T-helper 1 cell treated with Interleukin-12 subunit alpha and Interleukin-12 subunit beta and Interleukin-4 antibody, amounts not matched to agents 30 μg/mL and 1 μg/mL, for 36 hours (primary cell): ENCODE data around the gene ABCC3.
"Not testable (repeated sequence)": the region's sequence is repeated elsewhere in the genome, so short reads cannot be mapped to it uniquely, and the experiment has no call there.

Experiments
- H3K27ac Mint-ChIP-seq: one replicate; pipeline ENCODE4 v1.8.0; 2021; ENCODE audit warnings: mild to moderate bottlenecking, mixed read lengths
- H3K27me3 Mint-ChIP-seq: one replicate; pipeline ENCODE4 v1.8.0; 2021; ENCODE audit warnings: low read depth, mixed read lengths
- H3K36me3 Mint-ChIP-seq: one replicate; pipeline ENCODE4 v1.8.0; 2021; ENCODE audit warnings: low read depth, mixed read lengths
- H3K4me1 Mint-ChIP-seq: one replicate; pipeline ENCODE4 v1.8.0; 2021; ENCODE audit warnings: low read depth, mixed read lengths
- H3K4me3 Mint-ChIP-seq: one replicate; pipeline ENCODE4 v1.8.0; 2021; ENCODE audit warnings: mild to moderate bottlenecking, moderate library complexity, mixed read lengths
- H3K9me3 Mint-ChIP-seq: one replicate; pipeline ENCODE4 v1.8.0; 2021; ENCODE audit warnings: mixed read lengths

Gene ABCC3

DNA sequence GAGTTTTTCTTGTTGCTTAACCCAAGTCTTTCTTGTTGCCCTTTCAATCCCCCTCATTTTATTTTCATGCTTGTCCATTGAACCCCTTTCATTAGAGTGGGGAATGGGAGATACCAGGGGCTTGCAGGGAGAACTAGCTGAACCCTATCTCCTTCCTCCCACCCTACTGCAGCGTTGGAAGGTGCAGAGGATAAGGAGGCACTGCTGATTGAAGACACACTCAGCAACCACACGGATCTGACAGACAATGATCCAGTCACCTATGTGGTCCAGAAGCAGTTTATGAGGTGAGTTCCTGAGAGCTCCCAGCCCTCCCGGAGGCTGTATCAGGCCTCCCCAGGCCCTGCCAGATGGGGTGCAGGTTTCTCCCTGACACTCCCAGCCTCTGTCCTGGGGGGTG, 40.5 kb downstream of the ABCC3 start:
- no peak overlapping the region for H3K4me3 Mint-ChIP-seq
- H3K27me3 Mint-ChIP-seq, result peaks cover 9% of the 10 kb centered on the region
- no peaks in the 10 kb centered on the region for H3K9me3 Mint-ChIP-seq
- no peaks in the 10 kb centered on the region for H3K36me3 Mint-ChIP-seq
- no peak overlapping the region for H3K27ac Mint-ChIP-seq
- H3K4me1 Mint-ChIP-seq, result no peaks in the 10 kb centered on the region

- Mint-ChIP-seq H3K4me1 (peaks cover 2% of the 10 kb centered on the region), H3K27me3 (peaks cover 13% of the 10 kb centered on the region)
Measured at GRCh38 chr17:50675627-50676026, 40.9 kb downstream of the ABCC3 start.

GRCh38 chr17:50676065-50676975, 41.6 kb downstream of the ABCC3 start:
- no peak overlapping the region for H3K4me3 Mint-ChIP-seq
- peaks cover 18% of the 10 kb centered on the region for H3K27me3 Mint-ChIP-seq
- H3K9me3 Mint-ChIP-seq, result no peaks in the 10 kb centered on the region
- peaks cover 5% of the 10 kb centered on the region for H3K4me1 Mint-ChIP-seq
- no peak overlapping the region for H3K27ac Mint-ChIP-seq
- H3K36me3 Mint-ChIP-seq, result no peaks in the 10 kb centered on the region

More at GRCh38 chr17:50675627-50676026, 40.9 kb downstream of the ABCC3 start:
- H3K4me3 Mint-ChIP-seq, result no peak overlapping the region
- no peak overlapping the region for H3K27ac Mint-ChIP-seq
- no peaks in the 10 kb centered on the region for H3K36me3 Mint-ChIP-seq
- no peaks in the 10 kb centered on the region for H3K9me3 Mint-ChIP-seq

DNA sequence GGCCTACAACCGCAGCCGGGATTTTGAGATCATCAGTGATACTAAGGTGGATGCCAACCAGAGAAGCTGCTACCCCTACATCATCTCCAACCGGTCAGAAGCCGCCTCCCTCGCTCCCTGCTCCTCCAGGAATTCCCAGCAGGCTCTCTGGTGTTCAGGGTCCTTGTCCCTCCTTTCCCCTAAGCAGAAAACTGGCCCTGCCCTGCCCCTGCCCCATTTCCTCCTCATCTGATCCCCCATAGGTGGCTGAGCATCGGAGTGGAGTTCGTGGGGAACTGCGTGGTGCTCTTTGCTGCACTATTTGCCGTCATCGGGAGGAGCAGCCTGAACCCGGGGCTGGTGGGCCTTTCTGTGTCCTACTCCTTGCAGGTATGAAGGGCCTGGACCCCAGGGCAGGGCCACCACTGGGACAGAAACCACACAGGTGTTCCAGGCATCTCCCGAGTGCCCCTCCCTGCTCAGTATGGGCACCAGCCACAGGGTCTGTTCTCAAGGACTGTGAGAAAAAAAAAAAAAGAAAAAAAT, 43.2 kb downstream of the ABCC3 start:
- Mint-ChIP-seq H3K27me3 (peaks cover 32% of the 10 kb centered on the region), H3K4me1 (peaks cover 7% of the 10 kb centered on the region), H3K36me3 (no peaks in the 10 kb centered on the region), H3K4me3 (no peak overlapping the region), H3K27ac (no peak overlapping the region), H3K9me3 (no peaks in the 10 kb centered on the region)

DNA sequence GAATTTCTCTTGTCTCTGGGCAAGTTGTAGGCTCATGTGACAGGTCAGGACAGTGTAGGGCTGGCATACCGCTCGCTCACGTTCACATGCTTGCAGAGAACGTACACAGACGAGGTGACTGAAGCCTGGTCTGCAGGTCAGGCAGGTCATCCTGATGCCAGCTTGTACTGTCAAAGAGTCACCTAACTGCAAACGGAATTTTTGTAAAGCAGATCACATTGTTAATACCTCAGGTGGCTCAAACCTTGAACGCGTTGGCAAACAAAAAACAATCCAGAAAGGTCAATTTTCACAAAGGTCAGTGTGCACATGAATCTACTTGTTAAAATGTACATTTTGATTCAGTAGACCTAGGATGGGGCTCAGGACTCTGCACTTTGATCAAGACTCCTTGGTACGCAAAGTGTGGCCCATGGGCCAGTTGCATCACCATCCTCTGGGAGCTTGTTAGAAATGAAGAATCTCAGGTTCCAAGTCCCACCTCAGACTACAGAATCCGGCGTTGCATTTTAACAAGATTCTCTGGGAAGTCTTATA, 44.4 kb downstream of the ABCC3 start:
- no peaks in the 10 kb centered on the region for H3K9me3 Mint-ChIP-seq
- H3K36me3 Mint-ChIP-seq, result no peaks in the 10 kb centered on the region

DNA sequence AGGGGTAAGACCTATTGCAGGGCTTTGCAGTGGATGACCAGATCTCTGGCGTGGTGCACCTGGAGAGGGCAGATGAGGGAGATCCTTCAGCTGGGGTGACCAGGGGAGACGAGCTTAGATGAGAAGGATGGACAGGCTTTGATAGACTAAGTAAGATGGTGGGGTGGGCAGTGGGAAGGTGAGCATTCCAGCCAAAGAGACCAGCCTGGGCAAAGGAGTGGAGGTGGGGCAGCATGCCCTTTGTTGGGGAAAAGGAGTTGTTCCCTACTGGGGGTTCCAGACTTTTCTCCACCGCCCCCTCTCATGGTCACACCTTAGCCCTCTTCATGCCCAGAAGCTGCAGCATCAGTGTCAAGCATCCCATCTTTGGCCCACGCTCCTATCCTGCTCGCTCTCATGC, 45.4 kb downstream of the ABCC3 start:
- Mint-ChIP-seq H3K4me1 (peaks cover 7% of the 10 kb centered on the region), H3K27me3 (peaks cover 32% of the 10 kb centered on the region), H3K27ac (no peak overlapping the region), H3K9me3 (no peaks in the 10 kb centered on the region), H3K4me3 (no peak overlapping the region), H3K36me3 (no peaks in the 10 kb centered on the region)

More for the DNA sequence above, 44.4 kb downstream of the ABCC3 start:
- Mint-ChIP-seq H3K27me3 (peaks cover 32% of the 10 kb centered on the region), H3K4me1 (peaks cover 7% of the 10 kb centered on the region), H3K4me3 (no peak overlapping the region), H3K27ac (no peak overlapping the region)

DNA sequence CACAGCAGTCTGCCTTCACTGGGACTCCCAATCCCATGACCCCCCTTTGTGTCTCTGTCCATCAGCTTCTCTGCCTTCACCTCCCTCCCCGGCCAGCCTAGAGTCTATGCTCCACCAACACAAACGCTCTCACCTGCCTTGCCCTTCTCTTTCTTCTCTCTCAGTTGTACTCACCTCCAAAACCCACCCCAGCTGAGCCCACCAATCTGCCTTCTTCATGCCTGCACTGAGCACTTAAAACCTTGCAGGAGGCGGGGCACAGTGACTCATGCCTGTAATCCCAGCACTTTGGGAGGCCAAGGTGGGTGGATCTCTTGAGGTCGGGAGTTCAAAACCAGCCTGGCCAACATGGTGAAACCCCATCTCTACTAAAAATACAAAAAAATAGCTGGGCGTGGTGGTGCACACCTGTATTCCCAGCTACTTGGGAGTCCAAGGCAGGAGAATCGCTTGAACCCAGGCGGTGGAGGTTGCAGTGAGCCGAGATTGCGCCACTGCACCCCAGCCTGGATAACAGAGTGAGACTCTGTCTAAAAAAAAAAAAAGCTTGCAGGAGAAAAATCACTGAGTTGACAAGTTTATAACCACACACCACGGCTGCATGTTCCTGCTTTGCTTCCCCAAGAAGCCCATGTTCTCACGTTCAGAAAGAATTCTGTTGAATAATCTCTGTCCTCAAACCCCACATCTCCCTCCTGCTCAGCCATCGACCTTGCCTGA, 46.0 kb downstream of the ABCC3 start:
- H3K36me3 Mint-ChIP-seq, H3K27ac Mint-ChIP-seq, H3K4me3 Mint-ChIP-seq, H3K9me3 Mint-ChIP-seq, H3K4me1 Mint-ChIP-seq: not testable (repeated sequence)
- H3K27me3 Mint-ChIP-seq, result peaks cover 32% of the 10 kb centered on the region

DNA sequence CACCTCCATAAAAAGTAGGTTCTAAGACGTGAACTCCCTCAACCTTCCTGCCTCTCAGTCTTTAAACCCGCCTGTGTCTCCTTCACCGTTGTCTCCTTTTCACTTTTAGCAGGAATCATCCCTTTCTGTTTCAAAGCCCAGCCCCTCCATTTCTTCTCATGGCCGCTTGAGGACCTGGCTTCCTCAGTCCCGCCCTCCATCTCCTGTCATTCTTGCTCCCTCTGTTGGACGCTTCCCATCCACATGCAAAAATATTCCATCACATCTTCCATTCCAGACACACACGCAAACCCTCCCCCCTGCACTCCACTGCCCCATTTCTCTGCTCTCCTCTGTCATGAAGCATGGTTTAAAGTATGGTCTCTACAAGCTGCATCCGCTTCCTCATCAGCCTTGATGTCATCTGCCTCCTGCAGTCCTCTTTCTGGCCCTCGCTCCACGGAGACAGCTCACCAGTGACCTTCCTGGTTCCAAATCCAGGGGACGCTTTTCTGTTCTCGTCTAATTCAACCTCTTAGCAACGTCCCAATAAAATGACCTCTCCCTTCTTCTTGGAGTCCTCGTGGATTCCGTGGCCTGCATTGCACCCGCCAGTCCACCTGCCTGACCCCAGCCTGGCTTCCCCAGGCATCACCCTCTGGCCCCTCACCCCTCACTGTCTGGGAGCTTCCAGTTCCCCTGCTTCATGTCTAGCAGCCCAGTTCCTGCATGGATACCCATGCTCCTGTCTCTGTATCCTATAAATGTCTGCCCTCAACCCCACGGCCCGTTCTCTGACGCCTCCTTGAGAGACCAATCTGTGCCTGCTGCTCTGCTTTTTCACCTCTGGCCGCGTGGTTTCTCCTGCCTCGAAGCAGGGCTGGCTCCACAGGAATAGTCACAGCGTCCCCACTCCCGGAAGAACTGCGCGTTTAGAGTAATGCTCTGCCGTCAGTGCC, 46.9 kb downstream of the ABCC3 start:
- H3K36me3 Mint-ChIP-seq, result no peaks in the 10 kb centered on the region
- H3K27ac Mint-ChIP-seq, result no peak overlapping the region
- H3K9me3 Mint-ChIP-seq, result no peaks in the 10 kb centered on the region
- peaks cover 32% of the 10 kb centered on the region for H3K27me3 Mint-ChIP-seq
- peak overlapping the region; percentile 22 for H3K4me3 Mint-ChIP-seq
- H3K4me1 Mint-ChIP-seq, result peaks cover 7% of the 10 kb centered on the region

DNA sequence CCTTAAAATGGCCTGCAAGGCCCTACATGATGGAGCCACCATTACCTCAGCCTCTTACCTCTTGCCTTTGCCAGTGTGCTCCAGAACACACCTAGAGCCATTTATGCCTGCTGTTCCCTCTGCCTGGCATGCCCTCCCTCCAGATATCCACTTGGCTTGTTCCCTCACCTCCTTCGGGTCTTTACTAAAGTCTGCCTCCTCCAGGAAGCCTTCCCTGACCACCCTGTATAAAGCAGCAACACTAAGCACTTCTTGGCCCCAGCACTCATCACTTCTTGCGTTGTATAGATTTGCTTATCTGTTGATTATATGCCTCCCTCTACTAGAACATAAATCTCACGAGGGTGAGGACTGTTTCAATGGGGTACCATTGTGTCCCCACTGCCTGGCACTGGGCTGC, 47.8 kb downstream of the ABCC3 start:
- Mint-ChIP-seq H3K4me3 (no peak overlapping the region), H3K27me3 (peaks cover 28% of the 10 kb centered on the region), H3K36me3 (no peaks in the 10 kb centered on the region), H3K27ac (no peak overlapping the region), H3K9me3 (no peaks in the 10 kb centered on the region), H3K4me1 (peaks cover 7% of the 10 kb centered on the region)

DNA sequence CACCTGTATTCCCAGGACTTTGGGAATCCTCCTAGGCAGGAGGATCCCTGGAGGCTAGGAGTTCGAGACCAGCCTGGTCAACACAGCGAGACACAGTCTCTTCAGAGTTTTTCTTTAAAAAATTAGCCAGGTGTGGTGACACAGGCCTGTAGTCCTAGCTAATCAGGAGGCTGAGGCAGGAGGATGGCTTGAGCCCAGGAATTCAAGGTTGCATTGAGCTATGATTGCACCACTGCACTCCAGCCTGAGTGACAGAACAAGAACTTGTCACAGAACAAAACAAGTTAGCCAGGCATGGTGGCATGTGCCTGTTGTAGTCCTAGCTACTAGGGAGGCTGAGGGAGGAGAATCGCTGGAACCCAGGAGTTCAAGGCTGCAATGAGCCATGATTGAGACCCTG, 48.3 kb downstream of the ABCC3 start:
- Mint-ChIP-seq H3K27me3 (peaks cover 28% of the 10 kb centered on the region), H3K9me3 (no peaks in the 10 kb centered on the region), H3K4me1 (peaks cover 7% of the 10 kb centered on the region), H3K36me3 (no peaks in the 10 kb centered on the region), H3K27ac (no peak overlapping the region), H3K4me3 (no peak overlapping the region)

- Mint-ChIP-seq H3K4me3 (no peak overlapping the region), H3K27me3 (peaks cover 28% of the 10 kb centered on the region), H3K4me1 (peaks cover 7% of the 10 kb centered on the region), H3K36me3 (no peaks in the 10 kb centered on the region), H3K9me3 (no peaks in the 10 kb centered on the region), H3K27ac (no peak overlapping the region)
Measured at GRCh38 chr17:50683434-50684287, 49.0 kb downstream of the ABCC3 start.

DNA sequence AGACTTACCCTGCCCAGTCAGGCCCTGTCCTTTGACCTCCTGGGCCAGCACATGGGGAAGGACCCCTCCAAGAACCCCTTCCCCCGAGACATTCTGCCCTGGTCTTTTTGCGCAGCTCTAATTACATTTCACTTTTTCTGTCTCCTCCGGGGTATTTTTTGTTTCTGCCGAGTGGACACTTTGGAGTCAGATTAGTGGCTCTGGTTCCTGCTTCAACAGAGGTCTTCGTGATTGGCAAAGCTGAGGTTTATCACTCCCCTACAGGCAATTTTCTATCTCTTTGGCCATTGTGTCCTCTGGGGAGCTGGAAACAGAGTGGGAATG, 49.6 kb downstream of the ABCC3 start:
- H3K27ac Mint-ChIP-seq, result no peak overlapping the region
- H3K9me3 Mint-ChIP-seq, result no peaks in the 10 kb centered on the region
- peaks cover 7% of the 10 kb centered on the region for H3K4me1 Mint-ChIP-seq
- no peak overlapping the region for H3K4me3 Mint-ChIP-seq
- no peaks in the 10 kb centered on the region for H3K36me3 Mint-ChIP-seq
- H3K27me3 Mint-ChIP-seq, result peaks cover 28% of the 10 kb centered on the region

- peaks cover 7% of the 10 kb centered on the region for H3K4me1 Mint-ChIP-seq
- no peaks in the 10 kb centered on the region for H3K36me3 Mint-ChIP-seq
- H3K9me3 Mint-ChIP-seq, result no peaks in the 10 kb centered on the region
- H3K4me3 Mint-ChIP-seq, result no peak overlapping the region
- peaks cover 28% of the 10 kb centered on the region for H3K27me3 Mint-ChIP-seq
- H3K27ac Mint-ChIP-seq, result no peak overlapping the region
Measured at GRCh38 chr17:50684612-50685333, 50.1 kb downstream of the ABCC3 start.
